Breast epithelium (tissue), 4 donors: ENCODE results near the gene TGM5. TPM values are rescaled to one million over a fixed set of nuclear protein-coding genes. Genes with fewer than 3 reads are reported as not detected.

ENCODE experiments used
- DNase-seq, 2 donors: peaks; one replicate each; pipeline ENCODE4 v3.0.0-alpha.2; 2019; ENCODE audit warnings: low spot score in 2 of 2
- H3K27ac ChIP-seq, 2 donors: fragments of 200-600 bp; sonication (generic) in 1 of 2; one replicate each; pipeline ENCODE4 v1.5.1; 2016 to 2019; ENCODE audit warnings: mild to moderate bottlenecking in 1 of 2
- H3K27me3 ChIP-seq, 2 donors: fragments of 200-600 bp; sonication (generic) in 1 of 2; one replicate each; pipeline versions ENCODE4 v1.5.1 to v1.6.0; 2017 to 2019; ENCODE audit warnings: control low read depth in 1 of 2, mild to moderate bottlenecking in 1 of 2
- H3K36me3 ChIP-seq: fragments of 200-600 bp; one replicate; pipeline ENCODE4 v1.5.1; 2019
- H3K4me1 ChIP-seq, 2 donors: fragments of 200-600 bp; sonication (generic); one replicate each; pipeline ENCODE4 v1.5.1; 2016 to 2019; ENCODE audit warnings: control low read depth in 1 of 2
- H3K4me3 ChIP-seq, 3 donors: fragments of 200-600 bp; sonication (generic); 1 replicate in 2 of 3; 2 replicates in 1 of 3; pipeline ENCODE4 v1.5.1; 2016 to 2019; ENCODE audit warnings: mild to moderate bottlenecking in 3 of 3, moderate library complexity in 2 of 3
- H3K9me3 ChIP-seq, 2 donors: fragments of 200-600 bp; sonication (generic) in 1 of 2; one replicate each; pipeline ENCODE4 v1.5.1; 2016 to 2019; ENCODE audit warnings: control low read depth in 1 of 2
- CTCF ChIP-seq, 3 donors: fragments of 450-650 bp; IDR thresholded peaks; one replicate each; pipeline ENCODE4 v1.5.1; 2016 to 2017; ENCODE audit warnings: antibody characterized with exemption in 3 of 3, mild to moderate bottlenecking in 3 of 3, moderate library complexity in 3 of 3
- POLR2A ChIP-seq: fragments of 450-650 bp; IDR thresholded peaks from one replicate; pipeline ENCODE4 v1.6.1; 2016; ENCODE audit warnings: antibody characterized with exemption, mild to moderate bottlenecking, moderate library complexity
- POLR2AphosphoS5 ChIP-seq, 3 donors: sonication (generic); formaldehyde crosslinking; IDR thresholded peaks; one replicate each; pipeline ENCODE4 v1.6.1; 2017; ENCODE audit warnings: antibody characterized with exemption in 3 of 3
- intact Hi-C: fragments of 100-400 bp; cut with DNase I; formaldehyde crosslinking; loops from one replicate; pipeline ENCODE4 v1.15.1; 2023; ENCODE audit warnings: low total_unique reads
- total RNA-seq, 3 donors: library from RNA; depleted of rRNA; stranded (reverse); fragments of >200 nt; gene quantifications; one replicate each; pipeline ENCODE4 v1.1.0, GENCODE V29; 2016

The TGM5 gene
- total RNA-seq, 3 donors from 2014 or later: 1.6 to 3.1 (median 2.7) TPM

DNA sequence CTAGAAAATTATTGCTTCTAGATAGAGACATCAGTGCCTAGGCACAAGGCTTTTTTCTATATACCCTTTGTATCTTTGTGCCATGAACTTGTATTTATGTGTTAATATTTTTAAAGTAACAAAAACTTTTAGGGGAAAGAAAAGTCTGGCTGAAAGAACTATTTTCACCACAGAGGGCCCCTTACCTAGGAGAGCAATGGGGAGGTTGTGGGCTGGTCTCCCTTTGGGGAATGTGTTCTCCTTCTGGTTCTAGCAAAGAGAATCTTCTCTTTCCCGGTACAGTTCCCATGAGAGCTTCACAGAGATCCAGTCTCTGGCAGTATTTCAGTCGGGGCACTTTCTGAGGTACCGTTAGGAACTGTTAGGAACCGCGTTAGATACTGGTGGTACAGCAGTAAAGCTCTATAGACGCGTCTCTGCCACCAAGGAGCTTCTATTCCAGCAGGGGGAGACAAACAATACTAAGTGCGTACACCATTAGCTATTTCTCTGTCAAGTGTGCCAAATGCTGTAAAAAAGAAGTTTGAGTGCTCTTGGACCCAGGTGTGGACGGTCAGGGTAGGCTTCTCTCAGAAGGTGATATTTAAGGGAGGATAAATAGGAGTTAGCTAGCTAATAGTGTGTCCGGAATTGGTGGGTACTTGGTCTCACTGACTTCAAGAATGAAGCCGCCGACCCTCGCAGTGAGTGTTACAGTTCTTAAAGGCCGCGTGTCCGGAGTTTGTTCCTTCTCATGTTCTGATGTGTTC is 41.4 kb downstream of the TGM5 start:
- no peaks in the 10 kb centered on the region for H3K4me1 ChIP-seq
- H3K36me3 ChIP-seq: no peaks in the 10 kb centered on the region
- no peak overlapping the region for H3K27ac ChIP-seq
- TF ChIP-seq POLR2A: no peak
- TF ChIP-seq CTCF (IDR thresholded peaks at IDR 0.05): peak in 2 of 3 donors; percentile 63 to 77
- no peak overlapping the region for H3K4me3 ChIP-seq
- no peaks in the 10 kb centered on the region for H3K27me3 ChIP-seq
- H3K9me3 ChIP-seq: no peaks in the 10 kb centered on the region
- intact Hi-C loops: no loop called here
- no peak for DNase-seq

- intact Hi-C loops: no loop called here
- DNase-seq: no peak
- H3K27ac ChIP-seq: no peak overlapping the region
- no peaks in the 10 kb centered on the region for H3K9me3 ChIP-seq
- TF ChIP-seq CTCF (IDR thresholded peaks at IDR 0.05) (no peak), POLR2AphosphoS5 (IDR thresholded peaks at IDR 0.05) (no peak), POLR2A (no peak)
- H3K4me1 ChIP-seq: no peaks in the 10 kb centered on the region
- no peak overlapping the region for H3K4me3 ChIP-seq
- H3K36me3 ChIP-seq: no peaks in the 10 kb centered on the region
- H3K27me3 ChIP-seq: no peaks in the 10 kb centered on the region
These were observed 45.3 kb downstream of the TGM5 start for GRCh38 chr15:43221422-43221821.

DNA sequence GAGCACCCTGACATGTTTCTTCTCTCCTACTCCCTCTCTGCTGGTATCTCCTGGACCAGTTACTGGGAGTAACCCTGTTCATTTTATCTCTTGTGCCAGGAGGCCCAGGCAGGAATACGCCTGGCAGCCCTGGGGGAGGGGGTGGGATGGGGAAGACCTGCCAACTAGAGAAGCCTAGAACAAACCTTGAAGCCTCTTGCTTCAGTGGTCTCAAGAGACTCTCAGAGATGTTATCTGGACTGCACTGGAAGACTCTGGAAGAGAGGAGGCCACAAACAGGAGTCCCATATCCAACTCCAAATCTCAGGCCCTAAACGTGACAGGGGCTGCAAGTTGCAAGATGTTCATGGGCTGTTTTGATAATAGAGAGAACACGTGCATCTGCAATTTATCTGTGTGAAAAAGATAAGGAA is 45.7 kb downstream of the TGM5 start, which contains the start of gene EPB42:
Gene EPB42 (minus strand): TSS at position 28 of the 413 bp plus-strand sequence. CDS start 193 bp downstream, outside the sequence.
- DNase-seq: no peak
- peak within 1 kb of the TSS in 1 of 2 donors; percentile 23 for H3K27ac ChIP-seq
- TF ChIP-seq CTCF (IDR thresholded peaks at IDR 0.05): no peak
- TF ChIP-seq POLR2A: no peak
- TF ChIP-seq POLR2AphosphoS5 (IDR thresholded peaks at IDR 0.05): no peak
- H3K9me3 ChIP-seq: no peaks in the 10 kb centered on the region
- no peaks in the 10 kb centered on the region for H3K27me3 ChIP-seq
- H3K36me3 ChIP-seq: no peaks in the 10 kb centered on the region
- no peaks in the 10 kb centered on the region for H3K4me1 ChIP-seq
- intact Hi-C loops: no loop called here
- no peak within 1 kb of the TSS for H3K4me3 ChIP-seq

DNA sequence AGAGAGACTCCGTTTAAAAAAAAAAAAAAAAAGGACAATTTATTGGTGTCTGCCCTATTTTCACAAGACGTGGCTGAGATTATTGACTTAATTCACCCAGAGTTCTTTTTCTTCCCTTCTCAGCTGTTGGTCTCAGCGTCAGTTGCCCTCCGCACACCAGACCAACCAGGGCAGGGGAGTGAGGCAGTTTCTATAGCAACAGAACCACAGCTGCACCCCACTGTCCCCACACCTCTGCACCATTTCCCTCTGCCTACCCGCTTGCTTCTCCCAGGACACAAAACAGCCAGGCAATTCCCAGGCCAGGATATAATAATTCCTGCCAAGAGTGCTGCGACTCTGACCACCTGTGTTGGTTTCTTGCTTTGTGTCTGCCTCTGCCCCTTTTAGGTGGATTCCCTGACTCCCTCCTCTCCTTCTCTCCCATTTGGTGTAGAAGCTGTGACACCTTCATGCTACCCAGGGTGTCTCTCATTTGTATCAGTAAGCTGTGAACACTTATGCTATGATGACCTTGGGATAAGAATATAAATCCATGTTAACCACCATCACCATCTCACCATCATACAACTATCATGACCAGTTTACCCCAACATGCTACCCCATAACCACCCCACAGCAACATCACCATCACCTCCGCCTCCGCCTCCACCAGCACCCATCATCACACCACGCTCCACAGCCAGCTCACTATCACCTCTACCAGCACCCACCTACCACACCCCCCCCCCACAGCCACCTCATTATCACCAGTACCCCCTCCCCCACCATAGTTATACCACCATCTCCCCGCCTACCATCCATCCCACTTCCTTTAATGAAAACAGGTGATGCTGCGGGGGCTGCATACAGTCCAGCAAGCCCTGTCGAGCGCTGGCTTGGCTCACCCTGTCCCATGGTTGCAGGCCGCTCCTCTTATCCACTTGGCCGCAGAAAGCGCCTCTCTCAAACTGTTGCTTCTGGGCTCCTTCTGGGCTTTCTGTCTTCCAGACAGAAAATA is 46.5 kb downstream of the TGM5 start:
- intact Hi-C loops: no loop called here
- no peak for DNase-seq
- H3K27ac ChIP-seq: peak overlapping the region; percentile 23 to 57

More for the DNA sequence above, 46.5 kb downstream of the TGM5 start:
- no peaks in the 10 kb centered on the region for H3K4me1 ChIP-seq
- H3K36me3 ChIP-seq: no peaks in the 10 kb centered on the region
- no peaks in the 10 kb centered on the region for H3K27me3 ChIP-seq
- no peak for TF ChIP-seq CTCF (IDR thresholded peaks at IDR 0.05)
- no peak for TF ChIP-seq POLR2A
- TF ChIP-seq POLR2AphosphoS5 (IDR thresholded peaks at IDR 0.05): no peak
- no peak overlapping the region for H3K4me3 ChIP-seq
- H3K9me3 ChIP-seq: no peaks in the 10 kb centered on the region
